IPS-18a (cell line): ENCODE results near the gene SPIB.

Experiments used
- H3K27ac ChIP-seq: one replicate; pipeline ENCODE4 v1.5.1; 2013; ENCODE audit warnings: low read length
- H3K27me3 ChIP-seq: one replicate; pipeline ENCODE4 v1.6.1; 2013; ENCODE audit warnings: mild to moderate bottlenecking, low read length; ENCODE audit not compliant: control insufficient read depth, insufficient read depth
- H3K36me3 ChIP-seq: one replicate; pipeline ENCODE4 v1.6.1; 2013; ENCODE audit warnings: low read depth, low read length; ENCODE audit not compliant: control insufficient read depth
- H3K4me1 ChIP-seq: one replicate; pipeline ENCODE4 v1.6.1; 2013; ENCODE audit warnings: low read depth, low read length; ENCODE audit not compliant: control insufficient read depth
- H3K4me3 ChIP-seq: one replicate; pipeline ENCODE4 v1.5.1; 2013; ENCODE audit warnings: low read length
- H3K9ac ChIP-seq: one replicate; pipeline ENCODE4 v1.6.1; 2013; ENCODE audit warnings: mild to moderate bottlenecking, low read length, moderate library complexity
- H3K9me3 ChIP-seq: one replicate; pipeline ENCODE4 v1.6.1; 2013; ENCODE audit warnings: low read depth, low read length; ENCODE audit not compliant: control insufficient read depth

SPIB gene

GRCh38 chr19:50457300-50457699 lies 38.6 kb downstream of the SPIB start:
- Histone ChIP-seq H3K27ac (no peak overlapping the region), H3K9ac (no peak overlapping the region), H3K9me3 (no peaks in the 10 kb centered on the region), H3K27me3 (no peaks in the 10 kb centered on the region), H3K4me3 (no peak overlapping the region), H3K4me1 (no peaks in the 10 kb centered on the region), H3K36me3 (no peaks in the 10 kb centered on the region)

GRCh38 chr19:50458396-50459066 lies 39.8 kb downstream of the SPIB start:
- H3K27me3 ChIP-seq, result no peaks in the 10 kb centered on the region
- H3K9me3 ChIP-seq, result no peaks in the 10 kb centered on the region
- no peaks in the 10 kb centered on the region for H3K4me1 ChIP-seq
- H3K9ac ChIP-seq, result no peak overlapping the region
- no peaks in the 10 kb centered on the region for H3K36me3 ChIP-seq
- H3K4me3 ChIP-seq, result no peak overlapping the region
- H3K27ac ChIP-seq, result no peak overlapping the region

- Histone ChIP-seq H3K9me3 (no peaks in the 10 kb centered on the region), H3K36me3 (no peaks in the 10 kb centered on the region), H3K9ac (no peak overlapping the region), H3K27me3 (no peaks in the 10 kb centered on the region), H3K27ac (no peak overlapping the region), H3K4me3 (no peak overlapping the region), H3K4me1 (no peaks in the 10 kb centered on the region)
Measured at GRCh38 chr19:50459067-50459456, 40.3 kb downstream of the SPIB start.

DNA sequence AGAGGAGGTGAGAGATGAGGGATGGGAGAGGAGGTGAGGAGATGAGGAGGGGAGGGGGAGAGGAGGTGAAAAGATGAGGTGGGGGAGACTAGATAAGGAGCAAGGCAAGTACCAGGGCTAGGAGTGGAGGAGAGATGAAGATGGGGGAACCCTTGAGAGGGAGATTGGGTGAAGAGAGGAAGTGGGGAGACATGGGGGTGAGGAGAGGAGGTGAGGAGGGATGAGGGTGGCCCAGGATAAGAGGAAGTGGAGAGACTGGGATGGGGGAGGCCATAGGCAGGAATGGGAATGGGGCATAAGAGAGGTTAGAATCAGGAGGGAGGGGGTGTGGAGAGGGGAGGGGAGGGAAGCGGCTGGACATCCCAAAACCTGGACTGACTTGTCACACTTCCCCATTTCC lies 40.9 kb downstream of the SPIB start:
- H3K4me3 ChIP-seq, result no peak overlapping the region
- H3K27ac ChIP-seq, result no peak overlapping the region
- H3K27me3 ChIP-seq, result no peaks in the 10 kb centered on the region
- no peaks in the 10 kb centered on the region for H3K36me3 ChIP-seq
- H3K9me3 ChIP-seq, result no peaks in the 10 kb centered on the region
- H3K9ac ChIP-seq, result no peak overlapping the region
- no peaks in the 10 kb centered on the region for H3K4me1 ChIP-seq

- H3K36me3 ChIP-seq, result no peaks in the 10 kb centered on the region
- H3K4me3 ChIP-seq, result no peak overlapping the region
- H3K27ac ChIP-seq, result no peak overlapping the region
- H3K9ac ChIP-seq, result no peak overlapping the region
- H3K27me3 ChIP-seq, result no peaks in the 10 kb centered on the region
- H3K9me3 ChIP-seq, result no peaks in the 10 kb centered on the region
- H3K4me1 ChIP-seq, result no peaks in the 10 kb centered on the region
Measured at GRCh38 chr19:50460161-50460765, 41.5 kb downstream of the SPIB start.

DNA sequence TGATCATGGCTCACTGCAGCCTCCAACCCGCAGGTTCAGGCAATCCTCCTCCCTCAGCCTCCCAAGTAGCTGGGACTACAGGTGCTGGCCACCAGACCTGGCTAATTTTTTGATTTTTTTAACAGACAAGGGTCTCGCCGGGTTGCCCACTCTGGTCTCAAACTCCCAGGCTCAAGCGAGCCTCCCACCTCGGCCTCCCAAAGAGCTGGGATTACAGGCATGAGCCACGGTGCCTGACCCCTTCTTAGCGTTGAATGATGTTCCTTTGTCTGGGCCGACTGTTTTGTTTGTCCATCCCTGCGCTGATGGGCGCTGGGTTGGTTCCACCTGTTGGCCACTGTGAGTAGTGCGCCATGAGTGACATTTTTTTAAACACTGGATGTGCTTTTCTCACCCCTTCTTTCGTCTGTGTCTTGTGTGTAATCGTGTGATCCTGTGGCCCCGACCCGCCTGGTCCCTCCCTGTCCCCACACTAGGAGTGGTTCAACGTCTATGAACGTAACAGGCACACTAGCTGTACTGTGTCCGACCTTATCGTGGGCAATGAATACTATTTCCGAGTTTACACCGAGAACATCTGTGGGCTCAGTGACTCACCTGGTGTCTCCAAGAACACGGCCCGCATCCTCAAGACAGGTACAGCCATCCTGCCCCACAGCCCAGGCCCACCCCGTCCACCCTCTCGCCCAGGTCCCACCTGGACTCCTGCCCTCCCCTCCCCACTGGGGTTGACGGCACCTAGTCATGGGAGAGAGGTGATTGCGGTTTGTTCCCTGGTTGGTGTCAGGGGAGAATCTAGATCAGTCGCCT lies 42.5 kb downstream of the SPIB start:
- Histone ChIP-seq H3K27me3 (no peaks in the 10 kb centered on the region), H3K4me3 (no peak overlapping the region), H3K9ac (no peak overlapping the region), H3K9me3 (no peaks in the 10 kb centered on the region), H3K4me1 (peaks cover 6% of the 10 kb centered on the region), H3K27ac (no peak overlapping the region), H3K36me3 (no peaks in the 10 kb centered on the region)

DNA sequence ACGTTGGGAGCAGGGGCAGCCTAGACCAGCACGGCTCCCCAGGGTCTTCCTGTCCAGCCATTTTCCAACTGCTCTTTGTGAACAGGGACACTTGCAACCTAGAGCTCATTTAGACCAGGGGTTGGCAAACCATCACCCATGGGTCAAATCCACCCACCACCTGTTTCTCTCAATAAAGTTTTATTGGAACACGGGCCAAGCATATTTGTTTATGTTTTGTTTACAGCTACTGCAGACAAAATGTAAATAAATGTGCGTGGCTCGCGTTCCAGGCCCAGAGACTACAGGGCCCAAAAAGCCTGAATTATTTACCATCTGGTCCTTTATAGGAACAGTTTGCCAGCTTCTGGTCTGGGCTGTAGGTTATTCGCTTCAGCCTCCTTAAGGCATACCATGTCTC lies 44.2 kb downstream of the SPIB start:
- H3K9ac ChIP-seq, result no peak overlapping the region
- H3K27ac ChIP-seq, result no peak overlapping the region
- H3K9me3 ChIP-seq, result no peaks in the 10 kb centered on the region
- H3K36me3 ChIP-seq, result no peaks in the 10 kb centered on the region
- peaks cover 6% of the 10 kb centered on the region for H3K4me1 ChIP-seq
- no peak overlapping the region for H3K4me3 ChIP-seq
- no peaks in the 10 kb centered on the region for H3K27me3 ChIP-seq

DNA sequence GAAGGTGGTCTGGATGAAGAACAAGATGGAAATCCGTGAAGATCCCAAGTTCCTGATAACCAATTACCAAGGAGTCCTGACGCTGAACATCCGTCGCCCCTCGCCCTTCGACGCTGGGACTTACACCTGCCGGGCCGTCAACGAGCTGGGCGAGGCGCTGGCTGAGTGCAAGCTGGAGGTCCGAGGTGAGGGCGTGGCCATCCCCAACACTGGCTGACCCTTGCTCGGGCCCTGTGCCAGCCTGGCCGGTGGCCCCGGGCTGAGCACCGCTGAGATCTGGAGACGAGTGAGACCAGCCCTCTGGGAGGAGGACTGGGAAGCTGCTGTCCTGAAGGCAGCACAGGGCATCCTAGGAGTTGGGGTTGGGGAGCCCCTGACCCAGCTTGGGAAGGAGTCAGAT lies 45.6 kb downstream of the SPIB start:
- H3K9ac ChIP-seq, result no peak overlapping the region
- H3K36me3 ChIP-seq, result no peaks in the 10 kb centered on the region
- peaks cover 6% of the 10 kb centered on the region for H3K4me1 ChIP-seq
- no peaks in the 10 kb centered on the region for H3K9me3 ChIP-seq
- no peaks in the 10 kb centered on the region for H3K27me3 ChIP-seq
- H3K27ac ChIP-seq, result no peak overlapping the region
- H3K4me3 ChIP-seq, result no peak overlapping the region

GRCh38 chr19:50465000-50465399 lies 46.3 kb downstream of the SPIB start:
- H3K27ac ChIP-seq, result no peak overlapping the region
- H3K27me3 ChIP-seq, result no peaks in the 10 kb centered on the region
- H3K9me3 ChIP-seq, result no peaks in the 10 kb centered on the region
- H3K4me3 ChIP-seq, result no peak overlapping the region
- no peaks in the 10 kb centered on the region for H3K36me3 ChIP-seq
- no peak overlapping the region for H3K9ac ChIP-seq
- H3K4me1 ChIP-seq, result peaks cover 6% of the 10 kb centered on the region

DNA sequence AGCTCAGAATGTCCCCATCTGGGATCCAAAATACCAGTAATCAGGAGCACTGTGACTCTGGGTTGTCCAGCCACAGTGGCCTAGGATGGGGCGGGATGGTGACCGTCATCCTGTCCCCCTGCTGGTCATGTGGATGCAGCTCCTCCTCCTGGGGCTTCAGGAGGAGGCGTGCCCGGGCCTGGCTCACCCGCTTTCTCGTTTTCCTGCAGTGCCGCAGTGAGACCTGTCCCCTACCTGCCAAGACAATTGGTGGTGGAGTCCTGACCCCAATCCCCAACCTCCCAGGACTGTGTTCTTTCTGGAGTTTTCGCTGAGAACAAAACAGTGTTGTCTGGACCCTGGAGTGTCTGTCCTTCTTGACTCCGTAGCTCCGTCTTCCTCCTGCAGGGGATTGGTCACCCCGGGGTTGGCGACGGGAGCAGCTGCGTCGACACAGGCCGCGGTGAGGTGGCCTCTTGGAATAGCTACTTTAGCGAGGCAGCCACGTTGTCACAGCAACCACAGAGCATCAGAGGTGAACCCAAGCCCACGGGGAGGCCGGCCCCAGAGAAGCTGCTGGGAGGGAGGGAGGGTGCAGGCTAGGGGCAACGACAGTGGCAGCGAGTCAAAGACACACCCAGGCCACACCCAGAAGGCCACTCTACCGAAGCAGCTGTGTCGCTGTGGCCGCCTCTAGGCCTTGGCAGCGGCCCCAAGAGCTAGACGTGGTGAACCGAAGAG lies 47.4 kb downstream of the SPIB start:
- no peaks in the 10 kb centered on the region for H3K27me3 ChIP-seq
- H3K9me3 ChIP-seq, result no peaks in the 10 kb centered on the region
- H3K9ac ChIP-seq, result no peak overlapping the region
- no peak overlapping the region for H3K4me3 ChIP-seq
- no peak overlapping the region for H3K27ac ChIP-seq
- peaks cover 6% of the 10 kb centered on the region for H3K4me1 ChIP-seq
- no peaks in the 10 kb centered on the region for H3K36me3 ChIP-seq

- H3K27me3 ChIP-seq, result no peaks in the 10 kb centered on the region
- H3K27ac ChIP-seq, result no peak overlapping the region
- no peaks in the 10 kb centered on the region for H3K36me3 ChIP-seq
- H3K4me3 ChIP-seq, result no peak overlapping the region
- peaks cover 6% of the 10 kb centered on the region for H3K4me1 ChIP-seq
- H3K9ac ChIP-seq, result no peak overlapping the region
- no peaks in the 10 kb centered on the region for H3K9me3 ChIP-seq
Measured at GRCh38 chr19:50466706-50467039, 47.9 kb downstream of the SPIB start.
